NCI-H510A treated with DMSO at 0.1 percent for 48 hours (cell line): Measurements from ENCODE around the gene CADM1.
A peak's percentile ranks its signal among the peaks of the same experiment; 100 is the strongest.

Experiments
- DNase-seq: peaks from one replicate; lab custom pipeline; 2025; lab: John Stamatoyannopoulos, UW

Gene CADM1

DNA sequence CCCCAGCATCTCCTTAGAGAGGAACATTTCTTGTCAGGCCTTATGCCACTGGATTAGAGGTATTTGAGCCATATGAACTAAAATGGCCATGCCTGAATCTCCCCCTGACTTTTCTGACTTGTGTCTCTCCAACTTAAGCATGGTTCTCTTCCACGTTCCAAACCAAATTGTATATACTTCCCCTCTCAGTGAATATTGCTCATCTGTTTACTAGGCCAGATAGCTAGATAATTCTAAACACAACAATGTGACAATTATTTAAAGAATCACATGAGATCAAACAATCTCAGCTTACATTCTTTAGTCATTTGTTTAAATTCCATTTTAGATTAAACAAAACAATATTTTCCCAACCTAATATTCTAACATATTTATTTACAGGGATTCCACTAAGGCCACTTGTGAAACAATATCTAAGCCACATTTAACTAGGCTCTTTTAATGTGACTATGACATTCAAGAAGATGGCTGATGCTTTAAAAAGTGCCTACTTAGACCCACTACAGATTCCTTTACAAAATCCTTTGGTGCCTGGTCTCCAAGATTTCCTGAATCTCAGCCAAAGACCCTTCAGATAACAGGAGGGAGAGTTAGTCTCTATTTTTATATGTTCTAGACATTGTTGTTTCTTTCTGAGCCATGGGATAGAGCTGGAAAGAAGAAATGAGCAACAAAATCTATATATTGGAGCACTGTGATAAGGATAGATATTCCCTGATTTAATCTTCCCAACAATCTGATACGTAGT lies 105.7 kb downstream of the CADM1 start:
- no peak for DNase-seq

DNA sequence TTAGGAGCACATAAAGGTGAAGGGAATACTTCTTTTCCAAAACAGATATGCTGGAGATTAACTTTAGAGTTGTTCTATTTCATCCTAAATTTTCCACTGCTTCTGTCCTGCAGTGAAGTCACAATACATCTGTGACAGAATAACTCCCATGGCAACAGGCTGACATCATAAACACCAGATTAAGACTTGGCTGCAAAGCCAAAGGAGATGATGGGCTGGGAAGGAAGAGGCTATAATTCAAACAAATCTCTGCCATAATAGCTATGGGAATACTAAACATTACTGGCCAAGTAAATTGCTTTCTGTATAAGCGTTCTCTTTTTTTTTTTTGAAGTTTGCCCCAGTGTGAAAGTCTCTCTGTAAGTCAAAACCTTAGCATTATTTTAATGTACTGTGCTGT lies 107.7 kb downstream of the CADM1 start:
- DNase-seq = no peak

DNA sequence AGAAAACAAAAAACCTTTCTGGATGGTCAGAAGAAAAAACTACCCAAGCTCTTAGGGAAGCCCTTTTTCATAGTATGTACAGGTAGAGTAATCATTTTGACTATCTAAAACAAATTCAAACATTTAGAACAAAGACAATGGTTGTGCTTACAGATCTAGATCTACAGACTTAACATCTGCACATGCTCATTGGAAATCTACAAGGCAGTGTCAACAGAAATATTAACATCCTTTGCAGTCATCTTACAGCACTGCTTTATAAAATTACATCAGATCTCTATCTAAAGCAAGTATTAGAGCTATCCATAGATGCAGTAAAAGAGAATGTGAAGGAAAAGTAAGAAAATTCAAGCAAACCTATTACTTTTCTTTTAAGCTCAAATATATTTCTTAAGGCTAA lies 110.3 kb downstream of the CADM1 start:
- DNase-seq = no peak

DNA sequence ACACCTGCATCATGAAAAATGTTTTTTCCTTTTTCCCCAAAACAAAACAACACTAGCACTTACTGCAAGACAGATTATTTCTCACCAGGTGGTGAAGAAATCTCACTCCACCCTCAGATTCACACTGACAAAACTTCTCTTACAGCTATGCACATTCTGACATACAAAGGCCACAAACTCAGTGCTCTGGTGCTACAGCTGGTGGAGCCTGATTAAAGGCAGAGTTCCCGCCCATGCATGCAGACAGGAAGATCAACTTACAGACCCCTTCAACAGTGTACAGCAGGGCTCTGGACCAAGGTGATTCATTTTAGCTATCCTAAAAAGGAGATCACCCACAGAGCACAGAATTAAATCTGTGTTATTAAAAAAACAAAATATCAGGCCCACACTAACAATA lies 112.6 kb downstream of the CADM1 start:
- DNase-seq = peak; percentile 52

DNA sequence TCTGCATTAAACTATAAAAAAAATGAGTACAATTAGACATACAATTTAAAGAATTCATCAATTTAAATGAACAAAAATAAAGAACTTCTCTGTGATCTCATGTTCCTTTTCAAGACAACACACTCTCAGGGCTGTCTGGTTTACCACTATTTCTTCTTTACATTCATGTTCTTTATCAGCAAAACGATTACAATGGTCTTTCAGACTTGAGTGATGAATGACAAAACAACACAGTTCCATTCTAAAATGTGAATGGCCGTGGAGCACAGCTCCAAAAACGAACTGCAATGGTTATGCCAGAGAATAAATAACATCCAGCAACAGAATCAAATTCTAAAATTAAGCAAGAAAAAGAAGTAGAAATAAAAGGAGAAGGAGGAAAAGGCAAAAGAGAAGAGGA lies 113.1 kb downstream of the CADM1 start:
- DNase-seq = no peak

DNA sequence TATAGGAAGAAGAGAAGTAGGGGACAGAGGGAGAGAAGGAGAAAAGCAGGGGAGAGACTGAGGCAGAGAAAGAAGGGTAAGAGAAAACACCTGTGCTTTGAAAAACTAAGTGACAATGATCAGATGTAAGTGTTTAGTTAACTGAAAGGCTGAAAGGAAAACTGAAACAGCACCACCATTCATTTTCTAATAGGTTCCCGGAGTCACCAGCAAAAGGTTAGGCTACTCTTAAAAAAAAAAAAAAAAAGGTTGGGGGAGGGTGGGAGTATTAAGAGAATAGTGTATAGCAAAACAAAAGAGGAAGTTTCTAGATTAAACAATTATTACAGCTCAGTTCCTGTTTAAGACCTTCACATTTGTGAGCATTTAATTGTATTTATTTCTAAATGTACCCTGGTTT lies 113.8 kb downstream of the CADM1 start:
- no peak for DNase-seq

DNA sequence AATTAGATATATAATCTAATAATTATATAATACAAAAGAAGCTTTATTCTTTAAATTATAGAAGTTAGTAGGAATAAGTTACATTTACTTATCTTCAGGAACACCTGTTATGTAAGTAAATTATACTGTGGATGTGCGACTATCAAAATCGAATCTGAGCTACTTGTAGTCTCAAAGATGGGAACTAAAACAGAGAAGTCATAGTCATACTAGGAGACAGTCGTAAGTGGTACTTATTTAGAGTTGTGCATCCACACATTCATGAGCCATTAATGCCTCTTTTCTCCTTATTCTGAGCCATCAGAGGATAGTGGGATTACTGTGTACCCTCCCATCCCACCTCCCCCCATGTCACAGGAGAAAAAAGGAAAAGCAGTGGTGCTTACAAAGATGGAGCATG lies 114.4 kb downstream of the CADM1 start:
- DNase-seq = no peak

DNA sequence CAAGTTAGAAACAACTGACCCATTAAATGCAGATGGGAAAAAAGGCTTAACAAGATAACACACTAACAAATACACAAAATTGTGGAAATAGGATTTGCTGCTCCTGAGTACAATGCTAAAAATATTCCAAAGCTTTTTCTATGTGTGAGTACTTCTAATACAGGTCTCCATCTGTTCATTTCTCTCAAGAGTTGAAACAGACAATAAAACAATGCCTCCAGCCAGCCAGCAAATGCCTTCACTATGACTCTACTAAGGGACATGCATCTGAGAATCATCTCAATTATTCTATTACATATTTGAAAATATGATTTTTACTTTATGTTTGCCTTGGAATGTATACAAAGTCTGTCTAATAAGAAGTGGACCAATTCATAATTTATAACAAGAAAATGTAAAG lies 119.0 kb downstream of the CADM1 start:
- DNase-seq = no peak

DNA sequence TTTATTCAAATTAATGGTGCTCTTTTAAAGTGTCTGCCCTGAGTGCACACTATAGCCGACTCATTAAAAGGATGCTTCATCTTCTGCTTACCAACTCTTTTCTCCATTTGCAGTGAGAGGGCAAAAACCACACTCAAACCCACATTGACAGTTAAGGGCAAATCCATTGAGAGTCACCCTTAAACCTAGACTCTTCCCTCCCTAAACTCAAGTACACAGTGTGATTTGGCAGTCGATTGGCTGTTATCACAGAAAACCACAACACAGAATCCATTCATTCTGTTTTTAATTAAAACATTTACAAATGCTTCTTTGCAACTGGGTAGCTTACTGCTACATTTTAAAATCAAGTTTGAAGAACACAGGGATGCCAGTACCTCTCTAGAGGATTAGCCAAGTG lies 120.0 kb downstream of the CADM1 start:
- no peak for DNase-seq

DNA sequence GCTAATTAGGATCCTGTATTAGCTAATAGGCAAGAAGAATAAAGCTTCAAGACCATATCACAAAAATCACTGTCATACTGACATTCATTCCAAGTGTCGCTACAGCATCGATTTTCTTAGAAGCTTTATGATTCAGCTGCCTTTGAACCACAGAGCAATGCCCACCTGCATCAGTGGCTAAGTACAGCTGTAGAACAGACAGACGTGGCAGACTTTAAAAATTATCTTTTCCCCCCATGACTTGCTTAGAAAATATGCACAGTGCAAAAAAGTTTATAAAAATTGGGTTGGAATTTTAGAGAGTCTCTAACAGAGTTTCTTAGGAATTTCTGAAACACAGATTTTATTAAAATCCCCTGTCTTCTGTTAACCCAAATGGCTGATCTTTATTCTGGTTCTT lies 120.8 kb downstream of the CADM1 start:
- DNase-seq = no peak

DNA sequence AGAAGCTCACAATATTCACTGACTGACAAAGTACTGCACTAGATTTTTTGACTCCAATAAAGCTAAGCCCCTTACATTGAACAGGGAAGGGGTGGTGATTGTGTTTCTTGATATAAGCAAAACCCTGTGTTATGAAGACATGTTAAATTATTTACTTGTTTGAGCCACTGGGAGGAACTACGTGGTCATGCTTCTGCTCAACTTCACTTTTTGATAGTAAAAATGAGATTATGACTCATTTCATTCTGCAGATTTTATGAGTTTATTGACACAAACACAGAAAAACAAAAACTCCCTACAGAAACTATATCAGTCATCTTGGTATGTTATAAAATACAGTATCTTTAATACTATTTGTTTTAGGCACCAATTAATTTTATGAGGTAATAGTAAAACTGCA lies 124.7 kb downstream of the CADM1 start:
- no peak for DNase-seq

DNA sequence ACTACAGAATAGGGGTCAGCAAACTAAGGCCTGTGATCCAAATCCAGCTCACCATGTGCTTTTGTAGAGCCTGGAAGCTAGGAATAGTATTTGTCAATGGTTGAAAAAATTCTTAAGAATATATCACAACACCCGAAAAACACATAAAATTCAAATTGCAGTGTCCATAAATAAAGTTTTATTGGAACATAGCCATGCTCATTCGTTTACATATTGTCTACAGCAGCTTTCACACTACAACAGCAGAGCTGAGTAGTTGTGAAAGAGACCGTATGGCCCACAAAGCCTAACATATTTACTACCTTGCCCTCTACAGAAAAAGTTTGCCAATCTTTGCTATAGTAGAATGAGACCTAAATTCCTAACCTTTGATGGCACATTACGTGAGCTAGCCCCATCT lies 125.7 kb downstream of the CADM1 start:
- no peak for DNase-seq

DNA sequence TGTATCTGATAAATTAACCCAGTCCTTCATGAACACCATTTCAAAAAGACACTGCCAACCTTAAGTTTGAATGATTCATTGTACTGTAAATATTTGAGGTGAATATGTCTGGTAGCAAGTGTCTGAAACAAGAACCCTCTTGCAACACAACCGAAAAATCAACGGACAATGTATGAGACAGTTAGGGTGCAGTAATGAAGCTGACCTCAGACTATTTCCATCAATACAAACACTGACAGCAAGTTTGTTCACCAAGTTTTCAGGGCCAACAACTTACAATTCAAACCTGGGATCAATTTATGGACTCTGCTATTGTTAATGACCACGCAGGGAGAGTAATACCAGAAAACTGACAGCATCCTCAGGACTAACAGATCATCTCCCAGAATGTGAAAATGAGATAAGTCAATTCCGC lies 126.3 kb downstream of the CADM1 start:
- peak; percentile 21 for DNase-seq

DNA sequence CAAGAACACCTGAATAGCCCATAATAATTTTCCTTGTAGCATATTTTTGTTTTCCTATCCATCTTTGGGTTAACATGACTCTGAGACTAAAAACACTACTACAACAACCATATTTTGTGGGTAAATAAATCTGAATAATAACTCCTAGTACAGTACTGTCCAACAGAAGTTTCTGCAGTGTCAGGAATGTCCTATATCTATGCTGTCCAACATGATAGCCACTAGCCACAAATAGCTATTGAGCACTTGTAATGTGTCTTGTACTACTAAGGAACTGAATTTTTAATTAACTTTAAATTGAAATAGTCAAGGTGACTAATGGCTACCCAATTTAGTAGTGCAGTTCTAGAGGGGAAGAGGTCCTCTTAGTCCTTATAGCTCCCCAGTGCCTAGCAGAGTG lies 135.6 kb downstream of the CADM1 start:
- DNase-seq = no peak

DNA sequence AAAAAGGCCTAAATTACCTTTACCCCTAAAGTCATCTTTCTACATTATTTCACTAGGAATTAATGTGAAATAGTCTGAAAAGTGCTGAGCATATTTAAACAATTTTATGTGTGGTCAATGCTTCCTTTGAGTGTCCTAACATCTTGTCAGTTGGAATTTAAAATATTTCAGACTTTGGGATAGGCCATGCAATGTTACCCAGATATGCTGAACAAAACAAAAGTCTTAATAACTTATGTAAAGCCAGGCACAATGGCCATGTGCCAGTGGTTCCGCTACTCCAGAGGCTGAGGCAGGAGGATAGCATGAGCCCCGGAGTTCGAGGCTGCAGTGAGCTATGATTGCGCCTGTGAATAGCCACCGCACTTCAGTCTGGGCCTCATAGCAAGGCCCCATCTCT lies 137.4 kb downstream of the CADM1 start:
- no peak for DNase-seq

DNA sequence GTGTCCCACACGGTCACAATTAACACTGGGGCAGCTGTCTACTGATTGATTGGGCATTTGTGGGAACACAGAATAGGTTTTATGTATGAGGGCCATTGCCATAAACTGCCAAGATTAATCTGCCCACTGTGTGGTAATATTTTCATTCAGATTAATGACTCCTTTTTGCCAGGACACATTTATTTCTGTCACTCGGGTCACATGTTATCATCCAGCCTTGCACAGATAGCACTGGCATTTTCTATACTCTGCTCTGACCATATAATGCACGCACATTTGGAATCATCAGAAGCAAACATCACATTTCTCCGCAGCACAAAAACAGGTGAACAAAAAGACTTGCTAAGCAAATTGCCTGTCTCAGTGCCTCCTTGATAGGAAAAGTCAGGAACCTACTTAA lies 138.3 kb downstream of the CADM1 start:
- DNase-seq = no peak

DNA sequence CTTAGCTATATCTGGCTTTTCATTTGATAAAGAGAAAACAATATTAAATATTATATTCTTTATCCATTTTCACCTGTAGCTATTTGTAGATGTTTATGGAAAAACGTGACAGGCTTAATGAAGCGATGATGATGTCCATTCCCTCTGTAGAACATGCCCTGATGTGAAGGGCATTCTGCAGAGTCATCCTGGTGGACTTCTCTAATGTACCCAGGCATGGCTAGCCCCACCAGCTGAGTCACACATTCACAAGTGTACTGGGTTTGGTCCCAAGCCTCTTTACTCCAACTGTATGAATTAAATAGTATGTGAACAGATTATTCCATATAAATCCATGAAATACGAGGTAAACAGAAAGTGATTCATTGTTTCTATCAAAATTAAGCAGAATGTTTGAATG lies 139.3 kb downstream of the CADM1 start:
- no peak for DNase-seq

DNA sequence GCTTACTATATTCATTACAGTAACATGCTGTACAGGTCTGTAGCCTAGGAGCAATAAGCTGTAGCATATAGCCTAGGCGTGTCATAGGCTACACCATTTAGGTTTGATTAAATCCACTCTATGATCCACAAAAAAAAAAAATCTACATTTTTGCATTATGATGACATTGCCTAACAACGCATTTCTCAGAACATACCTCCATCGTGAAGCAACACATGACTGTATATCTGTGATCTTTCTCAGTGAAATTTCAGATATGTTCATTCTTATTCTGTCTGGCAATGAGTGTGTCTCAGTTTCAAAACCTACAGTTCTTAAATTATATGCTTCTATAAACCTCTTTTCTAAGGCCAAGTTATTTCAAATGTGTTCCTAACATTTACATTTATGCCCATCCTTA lies 140.3 kb downstream of the CADM1 start:
- DNase-seq = no peak

DNA sequence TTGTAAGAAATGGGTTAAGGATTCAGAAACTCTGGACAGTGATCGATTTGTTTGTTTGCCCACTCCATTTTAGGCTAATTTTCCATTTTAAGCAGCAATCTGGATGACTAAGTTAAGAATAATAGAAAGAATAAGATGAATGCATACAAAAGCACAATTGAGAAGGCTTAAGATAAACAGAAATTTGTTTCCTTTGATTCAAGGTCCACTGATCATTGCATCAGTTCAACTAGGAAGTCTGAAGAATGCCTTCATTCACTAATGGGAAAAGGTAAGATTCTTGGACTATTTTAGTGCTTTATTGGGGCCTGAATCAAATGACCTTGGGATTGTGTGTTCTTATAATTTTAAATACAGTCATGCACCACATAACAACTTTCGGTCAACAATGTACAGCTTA lies 140.8 kb downstream of the CADM1 start:
- DNase-seq = no peak

DNA sequence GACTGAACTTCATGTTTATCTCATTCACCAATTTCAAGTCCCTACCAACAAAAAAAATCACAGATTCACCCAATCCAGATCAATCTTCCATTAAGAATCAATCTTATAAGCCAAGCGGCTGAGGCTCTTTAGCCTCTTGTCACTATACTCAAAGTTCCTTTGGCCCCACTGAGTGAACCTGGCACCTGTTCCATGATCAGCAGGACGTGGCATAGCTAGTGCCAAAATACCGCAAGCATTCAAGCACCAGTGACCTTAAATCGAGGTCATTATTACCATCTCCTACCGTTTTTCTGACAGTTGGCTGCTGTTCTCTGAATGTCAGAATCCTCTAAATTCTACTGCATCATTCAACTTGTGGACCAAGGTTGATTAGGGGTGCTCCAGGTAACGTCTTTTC lies 141.2 kb downstream of the CADM1 start:
- no peak for DNase-seq

DNA sequence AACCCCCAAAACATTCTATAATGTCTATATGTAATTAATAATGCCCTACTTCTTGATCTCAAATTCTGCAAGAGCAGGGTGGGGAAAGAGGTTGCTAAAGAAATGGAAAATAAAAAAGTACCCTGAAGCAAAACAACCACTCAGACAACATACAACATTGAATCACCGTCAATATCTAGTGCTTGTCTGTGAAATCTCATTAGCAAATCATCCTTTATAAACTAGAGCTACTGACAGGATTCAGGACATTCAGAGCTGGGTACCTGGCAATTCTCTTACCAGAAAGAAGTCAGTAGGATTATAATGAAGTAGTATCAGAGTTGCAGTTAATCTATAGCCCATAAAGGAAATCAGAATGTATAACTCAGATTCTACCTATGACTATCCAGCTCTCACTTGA lies 143.2 kb downstream of the CADM1 start:
- DNase-seq = no peak

DNA sequence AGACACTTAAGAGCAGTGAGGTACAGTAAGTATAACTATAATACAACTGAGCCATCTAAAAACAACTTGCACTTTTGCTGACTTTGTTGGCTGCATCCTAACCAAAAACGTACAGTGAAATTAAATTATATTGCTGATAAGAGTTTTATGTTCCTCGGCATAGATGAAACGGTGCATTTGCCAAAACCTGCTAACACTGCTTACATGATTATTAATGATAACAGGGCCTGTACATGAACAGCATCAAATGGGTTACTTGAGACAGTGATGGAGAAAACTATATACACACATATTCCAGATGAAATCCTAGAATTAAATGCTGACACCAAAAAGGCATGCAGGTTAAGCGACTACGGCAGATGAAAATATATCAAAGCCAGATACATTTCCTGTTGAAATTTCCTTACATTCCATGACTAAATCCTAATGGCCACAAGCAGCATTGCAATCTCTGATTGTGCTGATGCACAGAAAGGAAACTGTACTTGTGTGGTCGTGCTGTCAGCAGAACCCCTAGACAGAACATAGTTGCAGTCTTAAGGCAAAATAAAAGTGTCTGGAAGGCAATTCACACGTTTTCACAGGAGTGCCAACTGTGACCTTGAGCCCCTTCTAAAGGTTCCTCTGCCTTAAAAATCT lies 143.9 kb downstream of the CADM1 start:
- DNase-seq = no peak

DNA sequence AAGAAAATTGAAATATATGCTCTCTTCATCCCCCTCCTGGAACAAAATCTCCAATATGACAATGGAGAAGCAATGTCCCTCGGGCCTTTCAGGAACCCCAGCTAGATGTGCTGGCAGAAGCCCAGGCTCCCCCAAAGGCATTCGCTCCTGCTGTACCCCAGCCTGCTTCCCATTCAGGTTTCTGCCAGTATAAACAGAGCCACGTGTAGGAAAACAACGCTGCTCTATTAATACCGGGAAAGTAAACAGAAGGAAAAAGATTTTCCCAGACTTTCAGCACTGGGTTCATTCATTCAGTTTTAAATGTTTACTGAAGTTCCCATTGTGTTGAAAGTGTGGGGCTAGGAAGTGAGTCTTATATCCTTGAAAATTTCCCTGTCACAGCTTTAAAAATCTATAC lies 147.1 kb downstream of the CADM1 start:
- no peak for DNase-seq

DNA sequence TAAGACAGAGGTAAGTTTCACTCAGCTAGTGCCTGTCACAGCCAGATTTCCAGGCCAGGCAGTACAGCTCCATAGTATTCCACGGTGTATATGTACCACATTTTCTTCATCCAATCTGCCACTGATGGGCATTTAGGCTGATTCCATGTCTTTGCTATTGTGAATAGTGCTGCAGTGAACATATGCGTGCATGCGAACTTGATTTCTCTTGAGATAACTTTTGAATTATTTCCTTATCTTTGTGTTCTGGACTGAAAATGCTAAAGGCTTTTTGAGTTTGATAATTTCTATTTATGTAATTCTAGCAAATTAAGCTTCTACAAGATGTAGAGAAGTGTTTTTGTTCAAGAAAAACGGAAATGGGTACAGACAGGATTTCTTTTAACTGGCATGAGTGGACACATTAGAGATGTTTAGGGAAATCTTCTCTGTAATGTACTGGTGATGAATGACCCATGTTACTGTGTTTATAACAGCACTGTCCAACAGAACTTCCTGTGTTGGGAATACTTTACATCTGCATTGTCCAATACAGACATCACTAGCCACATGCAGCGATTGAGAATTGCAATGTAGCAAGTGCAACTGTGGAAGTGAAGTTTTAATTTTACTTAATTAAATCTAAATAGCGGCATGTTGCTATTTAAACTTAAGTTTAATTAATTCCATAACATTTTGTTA lies 151.3 kb downstream of the CADM1 start:
- DNase-seq = no peak
